Activated T-helper 17 cell treated with anti-CD3 and anti-CD28 coated beads, Interleukin-2, amount 50 U/mL, for 72 hours (primary cell): ENCODE measurements around the gene STPG3. TPM values are rescaled to one million over a fixed set of nuclear protein-coding genes. Genes with fewer than 3 reads are reported as not detected.

Experiments used
- ATAC-seq: fragments of 150-1000 bp; cut with Tn5 transposase; replicated peaks from 2 replicates; pipeline ENCODE4 v1.10.0; 2021; ENCODE audit warnings: mild to moderate bottlenecking, moderate library complexity
- H3K27ac Mint-ChIP-seq: one replicate; pipeline ENCODE4 v1.8.0; 2022; ENCODE audit warnings: mixed read lengths
- H3K27me3 Mint-ChIP-seq: one replicate; pipeline ENCODE4 v1.8.0; 2022; ENCODE audit warnings: mixed read lengths
- H3K36me3 Mint-ChIP-seq: one replicate; pipeline ENCODE4 v1.8.0; 2022; ENCODE audit warnings: low read depth, mild to moderate bottlenecking, mixed read lengths
- H3K4me1 Mint-ChIP-seq: one replicate; pipeline ENCODE4 v1.8.0; 2022; ENCODE audit warnings: mixed read lengths
- H3K4me3 Mint-ChIP-seq: one replicate; pipeline ENCODE4 v1.8.0; 2022; ENCODE audit warnings: mild to moderate bottlenecking, mixed read lengths
- H3K9me3 Mint-ChIP-seq: one replicate; pipeline ENCODE4 v1.8.0; 2022; ENCODE audit warnings: mixed read lengths
- total RNA-seq, 2 donors: library from RNA; stranded (reverse); gene quantifications; one replicate each; pipeline ENCODE4 v1.2.3, GENCODE V29; 2022

The STPG3 gene
- total RNA-seq, 2 donors from 2014 or later, result not detected

DNA sequence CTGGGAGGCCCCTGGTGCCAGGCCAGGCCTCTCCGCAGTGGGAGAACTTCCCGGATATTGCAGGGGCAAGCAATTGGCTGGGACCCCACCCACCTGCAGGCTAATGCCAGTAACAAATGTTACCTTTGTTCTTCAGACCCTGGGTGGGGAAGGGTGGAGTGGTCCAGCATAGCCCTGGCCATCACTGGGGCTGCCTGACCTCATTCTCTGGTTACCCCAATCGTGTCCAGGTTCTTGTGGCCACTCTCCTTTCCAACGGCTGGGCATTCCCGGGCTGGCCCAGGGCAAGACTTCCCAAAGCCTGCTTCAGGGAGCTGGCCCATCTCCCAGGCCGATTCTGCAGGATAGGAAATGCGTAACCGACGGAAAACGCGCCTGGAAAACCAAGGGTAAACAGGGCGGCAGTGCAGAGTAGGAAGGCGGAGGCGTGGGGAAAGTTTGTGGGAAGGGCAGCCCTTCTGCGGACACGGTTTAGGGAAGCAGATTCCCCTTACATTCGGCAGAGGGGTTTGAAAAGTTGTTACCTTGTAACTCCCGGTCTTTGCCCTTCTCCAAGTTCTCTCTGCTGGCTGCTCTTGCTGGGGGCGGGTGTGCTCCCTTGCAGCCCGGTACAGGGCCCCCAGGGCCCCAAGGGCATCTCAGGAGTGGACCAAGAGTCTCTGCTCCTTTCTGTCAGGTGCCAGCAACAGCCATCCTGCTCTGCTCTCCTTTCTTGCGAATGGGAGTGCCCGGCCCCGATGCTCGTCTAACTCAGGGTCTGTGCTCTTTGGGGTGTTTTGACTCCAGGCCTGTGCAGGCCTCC is 47.5 kb downstream of the STPG3 start:
- H3K27me3 Mint-ChIP-seq, result peaks cover 20% of the 10 kb centered on the region
- H3K27ac Mint-ChIP-seq, result no peak overlapping the region
- no peak overlapping the region for H3K4me3 Mint-ChIP-seq
- H3K4me1 Mint-ChIP-seq, result peaks cover 5% of the 10 kb centered on the region
- no peaks in the 10 kb centered on the region for H3K36me3 Mint-ChIP-seq
- no peaks in the 10 kb centered on the region for H3K9me3 Mint-ChIP-seq
- ATAC-seq, result no peak

DNA sequence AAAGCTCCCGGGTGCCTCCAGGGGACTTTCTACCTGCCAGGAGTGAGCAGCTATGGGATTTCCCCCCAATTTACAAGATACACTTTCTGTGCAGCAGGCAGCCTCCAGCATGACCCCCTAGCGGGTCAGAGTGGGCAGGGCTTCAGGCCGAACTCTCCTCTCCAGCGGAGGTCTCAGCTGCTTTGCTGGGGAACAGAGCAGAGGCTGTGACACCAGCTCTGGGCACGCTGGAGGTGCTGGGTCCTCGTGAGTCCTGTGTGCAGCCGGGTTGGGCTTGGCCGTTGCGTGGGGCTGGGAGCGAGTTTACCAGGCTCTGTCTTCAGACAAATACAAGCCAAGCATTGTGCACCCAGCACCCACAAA is 48.1 kb downstream of the STPG3 start:
- Mint-ChIP-seq H3K27ac (no peak overlapping the region), H3K9me3 (no peaks in the 10 kb centered on the region), H3K4me1 (peaks cover 5% of the 10 kb centered on the region), H3K27me3 (peaks cover 17% of the 10 kb centered on the region), H3K36me3 (no peaks in the 10 kb centered on the region), H3K4me3 (no peak overlapping the region)
- no peak for ATAC-seq

DNA sequence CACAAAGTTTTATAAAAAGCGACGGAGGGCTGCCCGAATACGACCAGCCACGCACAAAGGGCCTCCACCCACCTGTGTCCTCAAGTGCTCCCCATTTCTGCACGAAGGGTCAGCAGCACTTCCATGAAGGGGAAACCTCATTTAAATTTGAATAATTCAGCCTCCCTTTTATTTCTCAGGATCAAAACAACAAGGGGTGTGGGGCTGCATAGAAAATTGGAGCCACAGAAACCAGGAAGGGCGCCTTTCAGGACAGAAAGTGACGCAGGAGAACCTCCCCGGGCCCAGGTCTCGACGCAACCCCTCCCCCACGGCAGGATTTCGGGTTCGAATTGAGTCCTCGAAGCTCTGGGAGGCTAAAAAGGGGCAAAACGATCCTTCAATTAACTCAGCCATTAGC is 48.9 kb downstream of the STPG3 start:
- H3K4me1 Mint-ChIP-seq, result peaks cover 5% of the 10 kb centered on the region
- H3K27me3 Mint-ChIP-seq, result peaks cover 13% of the 10 kb centered on the region
- no peaks in the 10 kb centered on the region for H3K9me3 Mint-ChIP-seq
- H3K4me3 Mint-ChIP-seq, result peak overlapping the region; percentile 43
- ATAC-seq, result no peak
- no peak overlapping the region for H3K27ac Mint-ChIP-seq
- H3K36me3 Mint-ChIP-seq, result no peaks in the 10 kb centered on the region

DNA sequence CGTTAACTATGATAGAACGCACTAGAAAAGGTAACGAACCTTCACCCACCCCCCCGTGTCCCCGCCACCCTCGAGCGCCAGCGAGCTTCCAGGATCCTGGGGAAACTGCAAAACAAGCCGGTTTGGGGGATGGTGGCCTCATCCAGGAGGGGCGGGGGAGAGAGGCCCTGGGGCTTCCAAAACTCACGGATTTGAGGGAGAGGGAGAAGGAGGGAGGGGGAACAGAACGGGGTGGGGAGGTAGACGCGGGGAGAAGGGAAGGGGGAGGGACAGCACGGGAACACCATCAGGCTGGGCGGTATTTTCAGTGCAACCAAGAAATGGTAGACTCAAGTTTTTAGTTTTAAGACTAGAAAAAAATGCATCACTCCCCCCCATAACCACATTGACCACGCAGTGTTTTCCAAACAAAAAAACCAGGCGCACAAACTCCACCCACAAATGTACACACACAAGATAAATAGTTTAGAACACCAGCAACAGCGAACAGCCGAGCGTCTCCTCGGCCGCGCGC is 49.5 kb downstream of the STPG3 start:
- no peaks in the 10 kb centered on the region for H3K9me3 Mint-ChIP-seq
- H3K27me3 Mint-ChIP-seq, result peaks cover 13% of the 10 kb centered on the region
- H3K36me3 Mint-ChIP-seq, result no peaks in the 10 kb centered on the region
- peaks cover 5% of the 10 kb centered on the region for H3K4me1 Mint-ChIP-seq
- ATAC-seq, result no peak
- peak overlapping the region; percentile 68 for H3K4me3 Mint-ChIP-seq
- no peak overlapping the region for H3K27ac Mint-ChIP-seq

DNA sequence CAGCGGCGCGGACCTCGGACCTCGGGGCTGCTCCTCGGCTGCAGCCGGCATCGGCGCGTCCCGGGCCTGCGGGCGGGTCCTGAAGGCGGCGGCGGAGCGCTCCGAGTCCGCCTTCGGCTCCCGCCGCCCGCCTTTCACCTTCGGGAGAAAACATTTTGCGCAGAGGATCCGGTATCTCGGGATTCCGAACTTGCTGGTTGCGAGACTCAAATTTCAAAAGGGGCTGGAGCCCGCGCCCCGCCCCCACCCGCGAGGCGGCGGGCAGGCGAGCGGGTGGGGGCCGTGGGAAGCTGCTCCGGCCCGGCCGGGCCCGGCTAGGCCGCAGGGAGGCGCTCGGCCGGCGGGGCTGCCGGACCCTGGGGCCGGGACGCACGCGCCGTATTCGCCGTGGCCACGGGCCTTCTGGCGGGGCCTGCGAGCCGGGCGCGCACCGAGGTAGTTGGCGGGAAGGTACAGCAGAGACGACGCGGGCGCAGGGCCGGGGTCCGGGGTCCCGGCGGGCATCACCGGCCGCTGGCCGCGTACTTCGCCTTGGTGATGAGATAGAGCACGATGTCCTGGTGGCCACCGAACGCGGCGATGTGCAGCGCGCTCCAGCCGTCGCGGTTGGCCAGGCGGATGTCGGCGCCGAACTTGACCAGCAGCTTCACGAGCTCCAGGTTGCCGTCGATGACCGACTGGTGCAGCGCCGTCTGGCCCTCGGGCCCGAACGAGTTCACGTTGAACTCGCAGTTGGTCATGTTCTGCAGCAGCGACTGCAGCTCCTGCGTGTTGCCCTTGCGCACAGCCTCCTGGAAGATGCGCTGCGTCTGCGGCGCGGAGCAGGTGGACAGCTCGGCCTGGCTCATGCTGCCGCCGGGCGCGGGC is 50.2 kb downstream of the STPG3 start:
- Mint-ChIP-seq H3K4me3 (peak overlapping the region; percentile 68), H3K9me3 (no peaks in the 10 kb centered on the region), H3K36me3 (no peaks in the 10 kb centered on the region), H3K4me1 (peaks cover 5% of the 10 kb centered on the region), H3K27me3 (peaks cover 13% of the 10 kb centered on the region), H3K27ac (no peak overlapping the region)
- ATAC-seq, result peak; percentile 20

DNA sequence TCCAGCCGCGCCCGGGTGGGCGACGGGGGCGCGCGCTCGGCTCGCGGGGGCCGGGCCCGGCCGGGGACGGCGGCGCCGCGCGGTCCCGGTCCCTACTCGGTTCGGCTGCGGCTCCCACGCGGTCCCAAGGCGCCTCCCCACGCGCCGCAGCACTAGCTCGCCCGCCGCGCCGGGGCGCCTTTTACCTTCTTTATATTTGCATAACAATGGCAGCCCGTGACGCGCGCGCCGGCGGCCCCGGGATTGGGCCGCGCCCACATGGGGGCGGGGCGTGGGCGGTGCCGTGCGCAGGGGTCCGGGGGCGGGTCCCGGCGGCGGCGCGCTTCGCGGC is 51.0 kb downstream of the STPG3 start, which contains the start of gene NRARP:
NRARP (minus strand) TSS at position 154 of the 331 bp plus-strand sequence. CDS start 343 bp downstream, outside the sequence.
- Mint-ChIP-seq H3K4me1 (no peaks in the 10 kb centered on the region), H3K9me3 (no peaks in the 10 kb centered on the region), H3K27ac (no peak within 1 kb of the TSS), H3K27me3 (peaks cover 6% of the 10 kb centered on the region), H3K4me3 (peak within 1 kb of the TSS; percentile 68), H3K36me3 (no peaks in the 10 kb centered on the region)
- ATAC-seq, result peak; percentile 81

DNA sequence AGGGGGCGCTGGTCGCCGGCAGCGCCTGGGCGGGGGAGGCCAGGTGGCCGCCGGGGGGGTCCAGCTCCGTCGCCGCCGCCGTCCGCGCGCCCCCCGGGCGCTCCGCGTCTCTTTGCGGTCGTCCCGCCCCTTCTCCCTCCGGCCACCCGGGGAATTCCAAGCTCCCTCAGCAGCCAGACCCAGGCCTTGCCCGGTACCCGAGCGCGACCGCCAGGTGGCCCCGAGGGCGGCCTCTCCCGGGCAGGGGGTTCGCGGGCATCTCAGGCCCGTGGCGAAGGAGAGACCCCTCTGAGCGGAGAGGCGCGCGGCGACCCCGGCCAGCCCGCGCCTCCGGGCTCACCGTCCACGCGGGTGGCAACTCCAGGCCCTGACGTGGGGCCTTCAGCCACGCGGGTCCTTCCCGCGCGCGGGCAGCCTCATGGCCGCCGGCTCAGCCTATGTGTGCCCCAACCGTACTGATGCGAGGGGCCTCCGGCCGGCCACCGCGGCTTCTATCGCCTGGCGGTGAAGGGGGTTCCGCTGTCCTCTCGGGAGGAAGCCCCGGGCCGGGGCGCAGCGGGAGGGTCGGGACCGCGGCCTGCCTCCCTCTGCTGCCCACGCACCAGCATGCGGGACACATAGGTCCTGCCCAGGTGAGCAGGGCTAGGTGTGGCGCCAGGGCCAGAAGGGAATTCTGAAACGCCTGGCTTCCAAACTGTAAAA is 51.5 kb downstream of the STPG3 start:
- ATAC-seq, result peak; percentile 58
- no peak overlapping the region for H3K4me3 Mint-ChIP-seq

More for the DNA sequence above, 51.5 kb downstream of the STPG3 start:
- Mint-ChIP-seq H3K27ac (no peak overlapping the region), H3K9me3 (no peaks in the 10 kb centered on the region), H3K27me3 (peaks cover 3% of the 10 kb centered on the region), H3K4me1 (no peaks in the 10 kb centered on the region), H3K36me3 (no peaks in the 10 kb centered on the region)

Other genes with a start within 250 kb of the STPG3 start
- 10 to 100 TPM; 43.0 to 63.9 TPM for gene ABCA2, start 223.0 kb upstream of the STPG3 start, total RNA-seq
- 10 to 100 TPM; 12.1 to 27.9 TPM for gene FUT7, start 219.2 kb upstream of the STPG3 start, total RNA-seq
- 10 to 100 TPM; 66.3 to 96.1 TPM for gene NPDC1, start 205.1 kb upstream of the STPG3 start, total RNA-seq
- gene ENTPD2, start 197.2 kb upstream of the STPG3 start, total RNA-seq, result under 1 TPM; 0.39 to 0.69 TPM
- 10 to 100 TPM in 1 of 2 donors, 1 to 10 TPM in 1; 5.6 to 21.9 TPM for gene SAPCD2, start 180.7 kb upstream of the STPG3 start, total RNA-seq
- gene UAP1L1, start 173.8 kb upstream of the STPG3 start, total RNA-seq, result 10 to 100 TPM; 27.9 to 33.0 TPM
- 10 to 100 TPM; 38.2 to 67.6 TPM for gene MAN1B1, start 164.3 kb upstream of the STPG3 start, total RNA-seq
- 100 to 1,000 TPM; 219 to 255 TPM for gene DPP7, start 136.6 kb upstream of the STPG3 start, total RNA-seq
- gene GRIN1, start 112.1 kb upstream of the STPG3 start, total RNA-seq, result 1 to 10 TPM in 1 of 2 donors, under 1 TPM in 1; 0.06 to 1.2 TPM
- gene LRRC26, start 81.2 kb upstream of the STPG3 start, total RNA-seq, result not detected
- gene TMEM210, start 79.2 kb upstream of the STPG3 start, total RNA-seq, result not detected
- gene ANAPC2, start 62.7 kb upstream of the STPG3 start, total RNA-seq, result 10 to 100 TPM; 50.6 to 53.1 TPM
- gene SSNA1, start 62.6 kb upstream of the STPG3 start, total RNA-seq, result 10 to 100 TPM; 43.7 to 84.7 TPM
- gene TPRN, start 50.5 kb upstream of the STPG3 start, total RNA-seq, result 1 to 10 TPM; 5.5 to 9.4 TPM
- gene TMEM203, start 45.6 kb upstream of the STPG3 start, total RNA-seq, result 10 to 100 TPM; 19.3 to 27.3 TPM
- 10 to 100 TPM; 20.5 to 40.2 TPM for gene NDOR1, start 45.6 kb upstream of the STPG3 start, total RNA-seq
- 1 to 10 TPM; 3.5 to 7.4 TPM for gene RNF208, start 29.0 kb upstream of the STPG3 start, total RNA-seq
- under 1 TPM; 0.32 to 0.40 TPM for gene CYSRT1, start 26.1 kb upstream of the STPG3 start, total RNA-seq
- under 1 TPM in 1 of 2 donors, not detected in 1; 0.17 TPM for gene RNF224, start 23.8 kb upstream of the STPG3 start, total RNA-seq
- gene SLC34A3, start 20.4 kb upstream of the STPG3 start, total RNA-seq, result not detected
- gene TUBB4B, start 10.0 kb upstream of the STPG3 start, total RNA-seq, result 100 to 1,000 TPM; 232 to 372 TPM
- 10 to 100 TPM; 43.6 to 78.0 TPM for gene NELFB, start 4.0 kb downstream of the STPG3 start, total RNA-seq
- gene TOR4A, start 26.4 kb downstream of the STPG3 start, total RNA-seq, result 10 to 100 TPM in 1 of 2 donors, 1 to 10 TPM in 1; 4.9 to 11.5 TPM
- under 1 TPM; 0.66 to 0.86 TPM for gene NRARP, start 51.0 kb downstream of the STPG3 start, total RNA-seq
- 1 to 10 TPM; 8.8 to 10.0 TPM for gene EXD3, start 171.9 kb downstream of the STPG3 start, total RNA-seq
- under 1 TPM; 0.39 to 0.58 TPM for gene NOXA1, start 172.1 kb downstream of the STPG3 start, total RNA-seq
- not detected for gene ENTPD8, start 190.1 kb downstream of the STPG3 start, total RNA-seq
- 10 to 100 TPM; 26.6 to 35.5 TPM for gene NSMF, start 208.0 kb downstream of the STPG3 start, total RNA-seq